Measurements from ENCODE around the gene OTULINL.

The OTULINL gene

DNA sequence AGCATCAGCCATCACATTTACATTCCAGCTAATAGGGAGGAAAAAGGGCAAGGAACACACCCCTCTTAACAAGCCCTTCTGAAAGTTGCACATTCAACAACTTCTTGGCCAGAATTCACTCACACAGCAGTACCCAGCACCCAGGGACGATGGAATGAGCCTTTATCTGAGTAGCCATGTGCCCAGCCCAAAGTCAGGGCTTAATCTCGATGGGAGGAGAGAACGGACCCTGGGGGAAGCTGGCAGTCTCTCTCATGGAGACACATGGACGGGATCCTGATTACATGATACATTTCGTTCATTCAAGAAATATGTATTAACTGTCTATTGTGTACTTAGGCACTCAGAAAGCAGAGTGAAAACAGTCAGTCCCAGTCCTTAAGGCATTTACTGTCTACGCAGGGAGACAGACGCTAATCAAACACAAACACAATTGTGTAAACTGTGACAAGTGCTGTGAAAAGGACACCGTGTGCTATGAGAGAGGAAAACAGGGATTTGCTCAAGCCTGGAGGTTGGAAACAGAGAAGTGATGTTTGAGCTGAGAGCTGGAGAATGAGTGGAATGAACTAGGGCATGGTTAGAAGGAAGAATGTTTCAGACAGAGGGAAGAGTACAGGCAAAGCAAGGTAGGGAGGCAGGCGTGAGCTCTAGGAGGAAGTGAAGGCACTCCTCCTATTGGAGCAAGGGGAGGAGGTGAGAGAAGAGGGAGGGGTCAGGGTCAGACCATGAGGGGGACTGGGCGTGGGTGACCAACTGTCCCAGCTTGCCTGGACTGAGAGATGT, 7.4 kb downstream of the OTULINL start:
- Histone ChIP-seq H3K27me3 (ENCODE audit: control insufficient read depth in 1 of 2, insufficient read depth in 2 of 2, low read length in 2 of 2) (no peaks in the 10 kb centered on the region), H3K27ac (ENCODE audit: low read length) (no peak overlapping the region), H3K36me3 (ENCODE audit: control insufficient read depth in 2 of 2, insufficient read depth in 2 of 2, low read length in 2 of 2) (no peaks in the 10 kb centered on the region), H3K9me3 (ENCODE audit: control insufficient read depth in 2 of 2, low read length in 2 of 2) (no peaks in the 10 kb centered on the region), H3K4me3 (ENCODE audit: low read length in 2 of 2) (no peak overlapping the region), H3K9ac (ENCODE audit: low read length in 2 of 2) (no peak overlapping the region), H3K4me1 (ENCODE audit: control insufficient read depth, insufficient read depth, low read length) (no peaks in the 10 kb centered on the region)

DNA sequence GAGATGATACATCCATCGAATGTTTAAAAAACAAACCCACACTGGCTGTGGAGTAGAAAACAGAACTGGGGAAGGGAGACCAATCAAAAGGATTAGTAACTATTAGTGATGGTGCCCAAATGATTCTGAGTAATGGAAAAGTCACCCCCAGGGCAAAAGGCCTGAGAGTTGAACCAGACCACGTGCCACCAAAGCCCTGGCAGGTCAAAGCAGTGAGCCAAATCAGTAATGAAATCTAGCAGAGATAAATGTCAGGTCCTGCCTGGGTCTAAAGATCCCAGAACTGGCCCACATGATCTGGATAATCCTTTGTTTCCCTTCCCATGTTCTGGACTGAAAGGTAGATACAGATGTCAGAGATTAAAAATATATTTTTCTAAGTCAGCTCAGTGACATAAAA, 9.4 kb downstream of the OTULINL start:
- no peaks in the 10 kb centered on the region for H3K27me3 ChIP-seq (ENCODE audit: control insufficient read depth in 1 of 2, insufficient read depth in 2 of 2, low read length in 2 of 2)
- no peak overlapping the region for H3K27ac ChIP-seq (ENCODE audit: low read length)
- H3K9ac ChIP-seq (ENCODE audit: low read length in 2 of 2), result no peak overlapping the region
- no peaks in the 10 kb centered on the region for H3K9me3 ChIP-seq (ENCODE audit: control insufficient read depth in 2 of 2, low read length in 2 of 2)
- no peaks in the 10 kb centered on the region for H3K36me3 ChIP-seq (ENCODE audit: control insufficient read depth in 2 of 2, insufficient read depth in 2 of 2, low read length in 2 of 2)
- no peaks in the 10 kb centered on the region for H3K4me1 ChIP-seq (ENCODE audit: control insufficient read depth, insufficient read depth, low read length)
- H3K4me3 ChIP-seq (ENCODE audit: low read length in 2 of 2), result no peak overlapping the region

DNA sequence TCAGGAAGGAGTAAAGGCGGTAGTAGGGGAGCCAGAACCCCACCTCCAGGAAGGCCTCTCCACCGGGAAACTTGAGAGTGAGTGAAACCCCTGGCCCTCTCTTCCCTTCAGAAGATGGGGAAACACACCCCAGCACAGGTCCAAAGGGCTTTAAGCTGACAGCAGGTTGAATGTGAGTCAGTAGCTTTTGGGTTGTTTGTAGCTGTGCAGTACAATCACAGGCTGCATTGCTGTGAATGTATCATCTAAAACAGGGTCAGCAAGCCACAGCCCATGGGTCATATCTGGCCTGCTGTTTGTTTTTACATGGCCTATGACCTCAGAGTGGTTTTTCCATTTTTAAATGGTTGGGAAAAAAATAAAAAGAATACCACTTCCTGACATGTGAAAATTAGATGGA, 10.0 kb downstream of the OTULINL start:
- H3K27ac ChIP-seq (ENCODE audit: low read length), result no peak overlapping the region
- no peaks in the 10 kb centered on the region for H3K27me3 ChIP-seq (ENCODE audit: control insufficient read depth in 1 of 2, insufficient read depth in 2 of 2, low read length in 2 of 2)
- H3K9me3 ChIP-seq (ENCODE audit: control insufficient read depth in 2 of 2, low read length in 2 of 2), result no peaks in the 10 kb centered on the region
- no peaks in the 10 kb centered on the region for H3K4me1 ChIP-seq (ENCODE audit: control insufficient read depth, insufficient read depth, low read length)
- H3K36me3 ChIP-seq (ENCODE audit: control insufficient read depth in 2 of 2, insufficient read depth in 2 of 2, low read length in 2 of 2), result no peaks in the 10 kb centered on the region
- H3K9ac ChIP-seq (ENCODE audit: low read length in 2 of 2), result no peak overlapping the region
- no peak overlapping the region for H3K4me3 ChIP-seq (ENCODE audit: low read length in 2 of 2)

DNA sequence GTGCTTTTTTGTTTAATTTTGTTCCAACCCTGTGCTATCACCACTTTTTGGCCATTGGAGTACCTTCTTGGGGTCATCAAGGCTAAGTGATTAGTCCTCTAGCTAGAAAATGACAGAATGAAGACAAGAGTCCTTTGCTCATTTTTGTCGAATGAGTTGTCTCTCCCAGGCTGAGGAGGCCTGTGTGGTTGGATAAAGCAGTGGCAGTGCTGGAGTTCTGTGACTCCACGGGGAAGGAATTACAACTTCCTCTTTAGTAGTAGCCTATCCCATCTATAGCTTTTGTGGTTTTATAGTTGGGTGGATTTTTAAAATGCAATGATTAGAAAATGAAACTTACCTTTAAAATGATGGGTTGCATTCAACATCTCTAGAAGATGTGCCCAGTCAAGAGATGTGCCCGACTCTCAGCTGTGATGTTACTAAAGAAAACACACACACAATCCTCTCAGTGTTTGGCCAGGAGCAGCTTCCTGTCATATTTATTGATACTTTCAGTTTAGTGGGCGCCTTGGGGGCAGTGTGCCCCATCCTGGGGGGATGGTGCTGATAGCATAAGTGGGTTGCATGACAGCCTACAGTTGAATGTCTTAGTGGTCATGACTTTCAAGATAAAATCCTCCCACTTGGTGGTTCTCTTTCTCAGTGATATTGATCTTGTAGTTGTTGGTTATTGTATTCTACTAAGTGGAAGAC, 11.9 kb downstream of the OTULINL start:
- no peaks in the 10 kb centered on the region for H3K36me3 ChIP-seq (ENCODE audit: control insufficient read depth in 2 of 2, insufficient read depth in 2 of 2, low read length in 2 of 2)
- H3K4me3 ChIP-seq (ENCODE audit: low read length in 2 of 2), result no peak overlapping the region
- no peak overlapping the region for H3K27ac ChIP-seq (ENCODE audit: low read length)
- H3K27me3 ChIP-seq (ENCODE audit: control insufficient read depth in 1 of 2, insufficient read depth in 2 of 2, low read length in 2 of 2), result no peaks in the 10 kb centered on the region
- no peaks in the 10 kb centered on the region for H3K9me3 ChIP-seq (ENCODE audit: control insufficient read depth in 2 of 2, low read length in 2 of 2)
- H3K9ac ChIP-seq (ENCODE audit: low read length in 2 of 2), result no peak overlapping the region
- H3K4me1 ChIP-seq (ENCODE audit: control insufficient read depth, insufficient read depth, low read length), result no peaks in the 10 kb centered on the region

DNA sequence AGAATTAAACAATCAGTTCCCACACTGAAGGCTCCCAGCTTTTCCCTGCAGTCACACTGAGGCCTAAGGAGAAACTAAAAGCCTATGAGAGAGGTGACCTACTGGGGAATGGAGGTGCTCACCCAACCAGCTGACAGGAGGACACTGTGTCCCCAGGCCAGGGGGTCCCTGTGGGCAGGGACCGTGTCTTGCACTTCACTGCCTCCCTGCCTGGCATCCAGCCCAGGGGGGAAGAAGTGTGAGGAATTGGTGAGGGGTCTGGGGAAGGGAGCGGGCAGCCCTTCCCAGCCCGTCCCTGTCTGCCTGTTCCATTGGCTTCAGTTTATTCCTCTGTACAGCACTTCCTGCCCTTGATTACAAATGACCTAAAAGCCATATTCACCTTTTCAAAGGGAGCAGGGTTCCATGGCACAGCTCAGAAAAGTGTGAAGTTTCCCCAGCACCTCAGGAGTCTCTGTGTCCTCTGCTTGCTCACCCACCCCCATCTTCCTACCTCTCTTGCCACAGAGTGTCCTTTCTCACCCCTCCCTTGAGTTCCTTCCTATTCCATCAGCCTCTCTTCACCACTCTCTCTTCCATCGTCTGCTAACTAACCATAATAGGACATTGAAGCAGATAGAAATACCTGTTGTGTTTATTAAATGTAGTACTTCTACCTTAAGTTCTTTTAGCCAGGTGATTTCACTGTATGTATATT, 12.9 kb downstream of the OTULINL start:
- Histone ChIP-seq H3K4me1 (ENCODE audit: control insufficient read depth, insufficient read depth, low read length) (no peaks in the 10 kb centered on the region), H3K4me3 (ENCODE audit: low read length in 2 of 2) (no peak overlapping the region), H3K27ac (ENCODE audit: low read length) (no peak overlapping the region)

DNA sequence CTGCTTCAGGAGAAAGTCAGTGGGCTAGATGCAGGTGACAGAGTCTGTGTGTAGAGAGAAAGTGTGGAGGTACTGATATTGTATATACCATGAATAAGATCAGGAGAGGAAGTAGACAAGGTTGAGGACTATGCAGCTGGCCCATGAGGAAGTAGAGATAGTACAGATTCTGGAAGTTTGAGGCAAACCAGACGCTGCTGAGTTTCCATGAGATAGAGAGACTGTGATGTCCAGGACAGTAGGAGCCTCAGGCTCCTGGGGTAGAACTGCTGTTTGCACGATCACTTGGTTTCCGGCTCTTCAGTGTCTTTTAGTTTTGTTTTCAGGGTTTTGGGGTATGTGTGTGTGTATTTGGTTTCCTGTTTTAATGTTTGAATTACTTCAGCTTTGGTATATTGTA, 13.6 kb downstream of the OTULINL start:
- Histone ChIP-seq H3K27me3 (ENCODE audit: control insufficient read depth in 1 of 2, insufficient read depth in 2 of 2, low read length in 2 of 2) (no peaks in the 10 kb centered on the region), H3K4me3 (ENCODE audit: low read length in 2 of 2) (no peak overlapping the region), H3K9me3 (ENCODE audit: control insufficient read depth in 2 of 2, low read length in 2 of 2) (no peaks in the 10 kb centered on the region), H3K4me1 (ENCODE audit: control insufficient read depth, insufficient read depth, low read length) (no peaks in the 10 kb centered on the region), H3K36me3 (ENCODE audit: control insufficient read depth in 2 of 2, insufficient read depth in 2 of 2, low read length in 2 of 2) (no peaks in the 10 kb centered on the region), H3K27ac (ENCODE audit: low read length) (no peak overlapping the region), H3K9ac (ENCODE audit: low read length in 2 of 2) (no peak overlapping the region)

More for the DNA sequence above, 12.9 kb downstream of the OTULINL start:
- Histone ChIP-seq H3K9ac (ENCODE audit: low read length in 2 of 2) (no peak overlapping the region), H3K9me3 (ENCODE audit: control insufficient read depth in 2 of 2, low read length in 2 of 2) (no peaks in the 10 kb centered on the region), H3K27me3 (ENCODE audit: control insufficient read depth in 1 of 2, insufficient read depth in 2 of 2, low read length in 2 of 2) (no peaks in the 10 kb centered on the region), H3K36me3 (ENCODE audit: control insufficient read depth in 2 of 2, insufficient read depth in 2 of 2, low read length in 2 of 2) (no peaks in the 10 kb centered on the region)

DNA sequence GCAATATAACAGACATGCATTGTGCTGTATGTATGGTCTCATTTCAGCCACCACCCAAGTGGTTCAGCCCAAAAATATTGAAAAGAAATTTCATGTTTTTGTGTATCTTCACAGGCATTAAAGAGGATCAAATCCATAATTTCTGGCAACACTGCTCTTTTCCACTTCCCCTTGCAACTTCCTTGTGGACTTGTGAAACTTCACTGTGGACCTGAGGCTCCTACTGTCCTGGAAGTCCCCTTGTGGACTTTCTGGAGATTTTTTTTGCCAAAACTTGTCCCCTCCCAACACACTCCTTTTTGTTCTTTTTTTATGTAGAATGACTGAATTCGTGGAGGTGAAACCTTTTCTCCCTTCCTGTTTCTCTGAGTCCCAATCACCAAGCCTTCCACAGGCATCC, 14.3 kb downstream of the OTULINL start:
- Histone ChIP-seq H3K9ac (ENCODE audit: low read length in 2 of 2) (no peak overlapping the region), H3K27me3 (ENCODE audit: control insufficient read depth in 1 of 2, insufficient read depth in 2 of 2, low read length in 2 of 2) (no peaks in the 10 kb centered on the region), H3K4me3 (ENCODE audit: low read length in 2 of 2) (no peak overlapping the region), H3K27ac (ENCODE audit: low read length) (no peak overlapping the region), H3K4me1 (ENCODE audit: control insufficient read depth, insufficient read depth, low read length) (no peaks in the 10 kb centered on the region), H3K9me3 (ENCODE audit: control insufficient read depth in 2 of 2, low read length in 2 of 2) (no peaks in the 10 kb centered on the region), H3K36me3 (ENCODE audit: control insufficient read depth in 2 of 2, insufficient read depth in 2 of 2, low read length in 2 of 2) (no peaks in the 10 kb centered on the region)

DNA sequence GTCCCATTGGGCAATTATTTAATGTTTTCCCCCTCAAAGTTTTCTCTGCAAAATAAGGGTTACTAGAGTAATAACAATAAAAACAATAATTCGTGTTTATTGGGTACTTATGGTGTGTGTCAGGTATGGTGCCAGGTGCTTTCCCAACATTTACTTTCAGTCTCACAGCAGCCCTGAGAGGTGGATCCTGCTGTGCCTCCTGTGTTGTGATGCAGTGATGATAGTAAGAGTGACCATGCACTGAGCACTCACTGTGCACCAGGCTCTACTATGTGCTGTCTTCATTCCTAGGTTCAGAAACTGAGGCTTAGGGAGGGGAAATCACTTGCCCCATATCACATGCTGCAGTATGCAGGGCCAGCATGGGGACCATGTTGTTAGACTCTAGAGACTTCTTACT, 15.5 kb downstream of the OTULINL start:
- H3K36me3 ChIP-seq (ENCODE audit: control insufficient read depth in 2 of 2, insufficient read depth in 2 of 2, low read length in 2 of 2), result no peaks in the 10 kb centered on the region
- H3K9me3 ChIP-seq (ENCODE audit: control insufficient read depth in 2 of 2, low read length in 2 of 2), result no peaks in the 10 kb centered on the region
- no peaks in the 10 kb centered on the region for H3K27me3 ChIP-seq (ENCODE audit: control insufficient read depth in 1 of 2, insufficient read depth in 2 of 2, low read length in 2 of 2)
- no peak overlapping the region for H3K9ac ChIP-seq (ENCODE audit: low read length in 2 of 2)
- no peaks in the 10 kb centered on the region for H3K4me1 ChIP-seq (ENCODE audit: control insufficient read depth, insufficient read depth, low read length)
- no peak overlapping the region for H3K4me3 ChIP-seq (ENCODE audit: low read length in 2 of 2)
- no peak overlapping the region for H3K27ac ChIP-seq (ENCODE audit: low read length)

DNA sequence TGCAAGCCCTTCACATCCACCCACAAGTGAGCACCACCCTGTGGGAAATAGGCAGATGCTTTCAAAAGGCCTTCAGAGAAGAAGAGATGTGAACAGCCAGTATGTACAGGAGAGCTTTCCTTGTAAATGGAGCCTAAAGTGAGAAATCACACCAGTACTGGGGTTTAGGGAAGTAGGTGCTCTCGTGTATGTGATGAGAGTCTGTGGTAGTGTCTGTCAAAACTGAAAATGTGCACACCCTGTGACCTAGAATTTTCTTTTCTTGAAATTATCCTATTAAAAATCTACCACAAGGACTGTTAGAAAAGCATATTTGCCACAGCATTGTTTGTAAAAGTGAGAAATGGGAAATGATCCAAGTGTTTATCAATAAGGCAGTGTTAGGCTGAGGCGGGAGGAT, 16.6 kb downstream of the OTULINL start:
- Histone ChIP-seq H3K36me3 (ENCODE audit: control insufficient read depth in 2 of 2, insufficient read depth in 2 of 2, low read length in 2 of 2) (no peaks in the 10 kb centered on the region), H3K9ac (ENCODE audit: low read length in 2 of 2) (no peak overlapping the region), H3K4me1 (ENCODE audit: control insufficient read depth, insufficient read depth, low read length) (no peaks in the 10 kb centered on the region), H3K27me3 (ENCODE audit: control insufficient read depth in 1 of 2, insufficient read depth in 2 of 2, low read length in 2 of 2) (no peaks in the 10 kb centered on the region), H3K9me3 (ENCODE audit: control insufficient read depth in 2 of 2, low read length in 2 of 2) (no peaks in the 10 kb centered on the region), H3K4me3 (ENCODE audit: low read length in 2 of 2) (no peak overlapping the region), H3K27ac (ENCODE audit: low read length) (no peak overlapping the region)

DNA sequence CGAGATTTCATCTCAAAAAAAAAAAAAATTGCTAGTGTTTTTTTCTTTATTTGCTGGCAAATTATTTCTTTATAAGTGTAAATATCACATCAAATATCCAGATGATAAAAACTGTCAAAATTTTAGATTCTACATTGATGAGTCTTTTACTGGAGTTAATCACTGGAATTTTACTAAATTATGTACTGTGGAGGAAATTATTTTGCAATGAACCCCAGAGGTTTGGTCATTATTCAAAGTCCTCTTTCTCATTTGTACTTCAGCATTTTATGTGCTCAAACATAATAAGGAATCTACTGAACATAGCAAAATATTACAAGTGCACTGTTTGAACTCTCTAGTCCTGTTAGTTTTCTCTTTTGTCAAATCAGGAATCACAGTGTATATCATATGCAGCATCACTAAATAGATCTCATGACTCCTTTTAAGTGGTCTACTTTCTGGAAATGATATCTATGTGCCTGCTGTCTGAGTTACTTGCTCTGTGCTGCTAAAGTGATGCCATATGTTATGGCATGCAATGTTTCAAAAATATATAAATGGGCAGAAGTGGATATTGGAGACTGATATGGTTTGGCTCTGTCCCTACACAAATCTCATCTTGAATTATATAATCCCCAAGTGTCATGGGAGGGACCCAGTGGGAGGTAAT, 18.0 kb downstream of the OTULINL start:
- Histone ChIP-seq H3K9ac (ENCODE audit: low read length in 2 of 2) (no peak overlapping the region), H3K27me3 (ENCODE audit: control insufficient read depth in 1 of 2, insufficient read depth in 2 of 2, low read length in 2 of 2) (no peaks in the 10 kb centered on the region), H3K4me1 (ENCODE audit: control insufficient read depth, insufficient read depth, low read length) (no peaks in the 10 kb centered on the region), H3K4me3 (ENCODE audit: low read length in 2 of 2) (no peak overlapping the region), H3K9me3 (ENCODE audit: control insufficient read depth in 2 of 2, low read length in 2 of 2) (no peaks in the 10 kb centered on the region), H3K27ac (ENCODE audit: low read length) (no peak overlapping the region), H3K36me3 (ENCODE audit: control insufficient read depth in 2 of 2, insufficient read depth in 2 of 2, low read length in 2 of 2) (no peaks in the 10 kb centered on the region)
